Brain microvascular endothelial cell (primary cell): ENCODE data around the gene FUT8.
A peak's percentile ranks its signal among the peaks of the same experiment; 100 is the strongest.
"Not testable (repeated sequence)": the region's sequence is repeated elsewhere in the genome, so short reads cannot be mapped to it uniquely, and the experiment has no call there.

Experiments used
- DNase-seq: peaks from one replicate; pipeline ENCODE4 v3.0.0-alpha.2; 2020
- H3K27ac ChIP-seq: fragments of 250-450 bp; sonication (Bioruptor Pico); 2 replicates; pipeline ENCODE4 v1.5.1; 2020; ENCODE audit warnings: mild to moderate bottlenecking, moderate library complexity
- H3K27me3 ChIP-seq: fragments of 250-450 bp; sonication (Bioruptor Pico); replicated peaks from 2 replicates; pipeline ENCODE4 v1.5.1; 2020; ENCODE audit warnings: mild to moderate bottlenecking
- H3K36me3 ChIP-seq: fragments of 250-450 bp; sonication (Bioruptor Pico); replicated peaks from 2 replicates; pipeline ENCODE4 v1.5.1; 2020; ENCODE audit warnings: mild to moderate bottlenecking
- H3K4me3 ChIP-seq: 2 replicates; pipeline ENCODE4 v1.5.1; 2011; ENCODE audit warnings: low read depth, mild to moderate bottlenecking, control low read depth, low read length, moderate library complexity
- CTCF ChIP-seq: IDR thresholded peaks from 2 replicates; pipeline ENCODE4 v1.5.1; 2011; ENCODE audit warnings: low read depth, mild to moderate bottlenecking, moderate library complexity, low read length, control low read depth, inconsistent platforms; ENCODE audit errors: missing control alignments
- in situ Hi-C: cut with HindIII; loops from 2 replicates; pipeline ENCODE4 v1.10.0; 2017; ENCODE audit warnings: low sequenced_read_pairs, low pct_ligation_motif_present

FUT8 gene

DNA sequence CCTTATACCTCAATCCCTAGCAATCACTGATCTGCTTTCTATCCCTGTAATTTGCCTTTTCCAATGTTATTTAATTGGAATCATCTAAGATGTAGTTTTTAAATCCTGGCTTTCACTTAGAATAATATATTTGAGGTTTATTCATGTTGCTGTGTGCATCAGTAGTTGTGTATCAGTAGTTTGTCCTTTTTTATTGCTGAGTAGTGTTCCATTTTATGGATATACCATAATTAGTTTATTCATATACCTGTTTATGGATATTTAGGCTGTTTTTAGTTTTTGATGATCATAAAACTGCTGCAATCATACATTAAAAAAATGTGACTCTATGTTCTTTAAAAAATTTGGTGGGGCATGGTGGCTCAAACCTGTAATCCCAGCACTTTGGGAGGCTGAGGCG is 43.7 kb downstream of the FUT8 start:
- Histone ChIP-seq H3K4me3 (no peak overlapping the region), H3K27me3 (no peaks in the 10 kb centered on the region), H3K36me3 (no peaks in the 10 kb centered on the region), H3K27ac (no peak overlapping the region)
- in situ Hi-C loops, result no loop called here
- no peak for TF ChIP-seq CTCF
- DNase-seq, result no peak

DNA sequence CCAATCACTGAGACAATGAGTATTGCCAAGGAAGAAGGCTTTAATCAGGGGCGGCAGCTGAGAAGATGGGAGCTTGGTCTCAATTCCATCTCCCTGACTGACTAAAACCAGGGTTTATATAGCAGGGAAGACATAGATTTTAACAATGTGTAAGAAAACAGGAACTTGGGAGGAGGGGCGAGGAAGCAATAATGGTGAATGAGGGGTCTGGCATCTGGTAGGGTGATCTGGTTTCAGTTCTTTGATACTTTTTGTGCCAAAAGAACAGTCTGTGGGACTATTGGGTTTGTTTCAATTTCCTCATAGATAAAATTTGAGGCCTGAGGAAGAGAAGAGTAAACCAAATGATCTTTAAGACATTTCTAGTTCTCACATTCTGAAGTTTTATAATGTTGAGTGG is 49.2 kb downstream of the FUT8 start:
- Histone ChIP-seq H3K4me3 (no peak overlapping the region), H3K27ac (peak overlapping the region; percentile 43), H3K36me3 (no peaks in the 10 kb centered on the region), H3K27me3 (no peaks in the 10 kb centered on the region)
- in situ Hi-C loops, result no loop called here
- TF ChIP-seq CTCF, result no peak
- DNase-seq, result no peak

DNA sequence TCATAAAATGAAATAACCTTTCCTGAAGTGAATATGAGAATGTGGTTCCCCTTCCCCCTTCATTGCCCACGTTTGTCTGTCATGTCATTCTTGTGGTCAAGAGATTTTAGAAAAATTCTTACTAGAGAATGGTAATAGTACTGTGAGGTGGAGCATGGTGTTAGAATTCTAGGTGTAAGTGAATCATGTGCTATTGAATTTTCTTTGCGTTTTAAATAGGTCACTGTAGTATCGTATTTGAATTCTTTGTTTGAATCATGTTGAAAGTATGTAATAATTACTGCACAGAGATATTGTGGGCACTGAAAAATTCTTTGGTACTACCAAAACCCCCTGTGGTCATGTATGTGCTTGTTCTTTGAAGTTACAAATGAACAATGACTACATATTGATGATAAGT is 49.9 kb downstream of the FUT8 start:
- Histone ChIP-seq H3K36me3 (no peaks in the 10 kb centered on the region), H3K27ac (peak overlapping the region; percentile 43), H3K27me3 (no peaks in the 10 kb centered on the region), H3K4me3 (no peak overlapping the region)
- TF ChIP-seq CTCF, result no peak
- in situ Hi-C loops, result no loop called here
- peak; percentile 43 for DNase-seq

DNA sequence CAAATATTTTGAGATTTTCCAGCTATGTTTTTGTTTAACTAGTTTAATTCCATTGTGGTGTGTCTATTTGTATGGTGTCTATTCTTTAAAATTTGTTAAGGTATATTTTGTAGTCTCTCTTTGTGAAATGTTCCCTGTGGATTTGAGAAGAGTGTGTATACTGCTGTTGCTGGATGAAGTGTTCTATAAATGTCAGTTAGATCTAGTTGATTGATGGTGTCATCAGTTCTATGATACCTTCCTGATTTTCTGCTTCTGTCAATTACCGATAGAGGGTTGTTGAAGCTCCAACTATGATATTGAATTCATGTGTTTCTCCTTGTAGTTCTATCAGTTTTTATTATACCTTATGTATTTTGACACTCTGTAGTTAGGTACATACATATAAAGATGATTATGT is 53.1 kb downstream of the FUT8 start:
- TF ChIP-seq CTCF, result no peak
- no peak overlapping the region for H3K4me3 ChIP-seq
- no peak overlapping the region for H3K27ac ChIP-seq
- H3K36me3 ChIP-seq, result no peaks in the 10 kb centered on the region
- no peak for DNase-seq
- H3K27me3 ChIP-seq, result no peaks in the 10 kb centered on the region
- in situ Hi-C loops, result no loop called here

- in situ Hi-C loops, H3K36me3 ChIP-seq, H3K4me3 ChIP-seq, H3K27ac ChIP-seq, DNase-seq, H3K27me3 ChIP-seq: not testable (repeated sequence)
Observed at GRCh38 chr14:65467926-65468325, 55.4 kb downstream of the FUT8 start.

GRCh38 chr14:65469903-65470302 is 57.4 kb downstream of the FUT8 start:
- no peaks in the 10 kb centered on the region for H3K27me3 ChIP-seq
- TF ChIP-seq CTCF, result no peak
- H3K36me3 ChIP-seq, result no peaks in the 10 kb centered on the region
- DNase-seq, result no peak
- no peak overlapping the region for H3K4me3 ChIP-seq
- in situ Hi-C loops, result no loop called here
- H3K27ac ChIP-seq, result no peak overlapping the region
